Subcutaneous adipose tissue (tissue), 4 donors: ENCODE measurements around the gene WFDC5. TPM values are rescaled to one million over a fixed set of nuclear protein-coding genes. Genes with fewer than 3 reads are reported as not detected.

Experiments used
- CTCF ChIP-seq: fragments of 450-650 bp; IDR thresholded peaks from one replicate; pipeline ENCODE4 v1.5.1; 2016; ENCODE audit warnings: low read depth, mild to moderate bottlenecking, control low read depth, antibody characterized with exemption, moderate library complexity
- total RNA-seq, 4 donors: library from RNA; depleted of rRNA; stranded (reverse); fragments of >200 nt; gene quantifications; one replicate each; pipeline ENCODE4 v1.1.0, GENCODE V29; 2016

WFDC5 gene
- total RNA-seq, 4 donors from 2014 or later: not detected

- TF ChIP-seq CTCF: no peak
Measured at GRCh38 chr20:45152405-45152804, 37.4 kb upstream of the WFDC5 start.

GRCh38 chr20:45149062-45149461 lies 34.1 kb upstream of the WFDC5 start:
- no peak for TF ChIP-seq CTCF

GRCh38 chr20:45140836-45141235 lies 25.9 kb upstream of the WFDC5 start:
- TF ChIP-seq CTCF: no peak

GRCh38 chr20:45138561-45139300 lies 23.8 kb upstream of the WFDC5 start:
- no peak for TF ChIP-seq CTCF

- TF ChIP-seq CTCF: no peak
Measured at GRCh38 chr20:45136911-45137310, 21.9 kb upstream of the WFDC5 start.

- no peak for TF ChIP-seq CTCF
Measured at GRCh38 chr20:45128099-45128498, 13.1 kb upstream of the WFDC5 start.

GRCh38 chr20:45124365-45124764 lies 9.4 kb upstream of the WFDC5 start, which contains the start of gene WFDC12:
Gene WFDC12, minus strand, starts transcription at chr20:45124465. Its CDS starts 18 bp downstream, at chr20:45124447.
- no peak for TF ChIP-seq CTCF
